PFSK-1 (cell line): ENCODE data around the gene RMDN2.

ENCODE experiments used
- FOXP2 ChIP-seq: optimal IDR thresholded peaks from 2 replicates; pipeline ENCODE3; 2011; ENCODE audit warnings: borderline replicate concordance, control low read depth, inconsistent platforms; ENCODE audit not compliant: insufficient read depth; ENCODE audit errors: extremely low read length, extremely low read depth
- POLR2AphosphoS5 ChIP-seq: IDR thresholded peaks from 2 replicates; pipeline ENCODE4 v1.6.1; 2012; ENCODE audit warnings: low read depth, mild to moderate bottlenecking, control low read depth, low read length, moderate library complexity
- SIN3A ChIP-seq: IDR thresholded peaks from 2 replicates; pipeline ENCODE4 v1.6.1; 2012; ENCODE audit warnings: mild to moderate bottlenecking, low read length, moderate library complexity, borderline replicate concordance; ENCODE audit not compliant: insufficient read depth
- TAF1 ChIP-seq: IDR thresholded peaks from 2 replicates; pipeline ENCODE4 v1.6.1; 2012; ENCODE audit warnings: low read length, control low read depth, borderline replicate concordance; ENCODE audit not compliant: insufficient read depth
- TF ChIP-seq, protein P1 (sequence below), 2 experiments: IDR thresholded peaks; 2 replicates each; pipeline versions ENCODE4 v1.6.1 to v1.8.0; 2011 to 2012; ENCODE audit warnings: low read depth in 2 of 2, low read length in 2 of 2, control low read depth in 1 of 2, inconsistent platforms in 1 of 2, mild to moderate bottlenecking in 1 of 2, moderate library complexity in 1 of 2; ENCODE audit not compliant: insufficient read depth in 1 of 2

DNA sequence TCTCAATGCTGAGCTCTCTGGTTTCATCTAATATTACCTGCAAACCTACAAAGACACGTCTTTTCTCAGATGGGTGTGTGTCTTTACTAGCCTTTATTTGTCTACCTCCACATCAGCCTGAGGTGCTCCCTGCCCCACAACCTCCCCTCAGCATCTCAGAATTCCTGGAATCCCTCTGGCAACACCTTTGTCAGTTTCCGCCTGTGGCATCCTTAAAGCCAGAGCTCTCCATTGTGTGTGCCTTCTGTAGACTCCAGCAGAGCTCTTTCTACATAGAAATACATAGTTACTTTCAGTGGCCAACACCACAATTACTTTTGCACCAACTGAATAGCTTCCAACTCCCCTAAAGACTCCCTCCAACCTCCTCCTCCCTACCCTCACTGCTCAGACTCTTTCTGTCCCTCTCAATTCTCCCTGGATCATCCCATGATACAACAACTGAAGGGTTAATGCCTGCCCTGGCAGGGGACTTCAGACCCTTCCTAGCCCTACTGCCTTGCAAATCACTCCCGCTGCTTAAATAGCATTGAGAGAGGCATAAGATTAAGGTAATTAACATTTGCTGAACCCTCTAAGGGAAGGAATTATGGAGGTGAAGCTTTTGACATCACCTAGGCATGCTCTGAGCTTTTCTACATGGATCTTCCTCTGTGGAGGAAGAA is 39.6 kb upstream of the RMDN2 start:
- no peak for TF ChIP-seq POLR2AphosphoS5
- no peak for TF ChIP-seq TAF1
- no peak for TF ChIP-seq SIN3A
- TF ChIP-seq, protein P1, sequence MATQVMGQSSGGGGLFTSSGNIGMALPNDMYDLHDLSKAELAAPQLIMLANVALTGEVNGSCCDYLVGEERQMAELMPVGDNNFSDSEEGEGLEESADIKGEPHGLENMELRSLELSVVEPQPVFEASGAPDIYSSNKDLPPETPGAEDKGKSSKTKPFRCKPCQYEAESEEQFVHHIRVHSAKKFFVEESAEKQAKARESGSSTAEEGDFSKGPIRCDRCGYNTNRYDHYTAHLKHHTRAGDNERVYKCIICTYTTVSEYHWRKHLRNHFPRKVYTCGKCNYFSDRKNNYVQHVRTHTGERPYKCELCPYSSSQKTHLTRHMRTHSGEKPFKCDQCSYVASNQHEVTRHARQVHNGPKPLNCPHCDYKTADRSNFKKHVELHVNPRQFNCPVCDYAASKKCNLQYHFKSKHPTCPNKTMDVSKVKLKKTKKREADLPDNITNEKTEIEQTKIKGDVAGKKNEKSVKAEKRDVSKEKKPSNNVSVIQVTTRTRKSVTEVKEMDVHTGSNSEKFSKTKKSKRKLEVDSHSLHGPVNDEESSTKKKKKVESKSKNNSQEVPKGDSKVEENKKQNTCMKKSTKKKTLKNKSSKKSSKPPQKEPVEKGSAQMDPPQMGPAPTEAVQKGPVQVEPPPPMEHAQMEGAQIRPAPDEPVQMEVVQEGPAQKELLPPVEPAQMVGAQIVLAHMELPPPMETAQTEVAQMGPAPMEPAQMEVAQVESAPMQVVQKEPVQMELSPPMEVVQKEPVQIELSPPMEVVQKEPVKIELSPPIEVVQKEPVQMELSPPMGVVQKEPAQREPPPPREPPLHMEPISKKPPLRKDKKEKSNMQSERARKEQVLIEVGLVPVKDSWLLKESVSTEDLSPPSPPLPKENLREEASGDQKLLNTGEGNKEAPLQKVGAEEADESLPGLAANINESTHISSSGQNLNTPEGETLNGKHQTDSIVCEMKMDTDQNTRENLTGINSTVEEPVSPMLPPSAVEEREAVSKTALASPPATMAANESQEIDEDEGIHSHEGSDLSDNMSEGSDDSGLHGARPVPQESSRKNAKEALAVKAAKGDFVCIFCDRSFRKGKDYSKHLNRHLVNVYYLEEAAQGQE (IDR thresholded peaks at IDR 0.05; ENCODE audit: insufficient read depth in 1 of 2, low read depth in 2 of 2, low read length in 2 of 2): no peak
- TF ChIP-seq FOXP2: no peak
